ENCODE measurements around the gene TESK2. TPM values are rescaled to one million over a fixed set of nuclear protein-coding genes. Genes with fewer than 3 reads are reported as not detected.

Gene TESK2, protein sequence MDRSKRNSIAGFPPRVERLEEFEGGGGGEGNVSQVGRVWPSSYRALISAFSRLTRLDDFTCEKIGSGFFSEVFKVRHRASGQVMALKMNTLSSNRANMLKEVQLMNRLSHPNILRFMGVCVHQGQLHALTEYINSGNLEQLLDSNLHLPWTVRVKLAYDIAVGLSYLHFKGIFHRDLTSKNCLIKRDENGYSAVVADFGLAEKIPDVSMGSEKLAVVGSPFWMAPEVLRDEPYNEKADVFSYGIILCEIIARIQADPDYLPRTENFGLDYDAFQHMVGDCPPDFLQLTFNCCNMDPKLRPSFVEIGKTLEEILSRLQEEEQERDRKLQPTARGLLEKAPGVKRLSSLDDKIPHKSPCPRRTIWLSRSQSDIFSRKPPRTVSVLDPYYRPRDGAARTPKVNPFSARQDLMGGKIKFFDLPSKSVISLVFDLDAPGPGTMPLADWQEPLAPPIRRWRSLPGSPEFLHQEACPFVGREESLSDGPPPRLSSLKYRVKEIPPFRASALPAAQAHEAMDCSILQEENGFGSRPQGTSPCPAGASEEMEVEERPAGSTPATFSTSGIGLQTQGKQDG
- total RNA-seq (2021; fragmentation: NEBNext Ultra II Directional; extraction: Animal tissue kit (Norgen Biotek cat#: 25700)) (10.9 and 12.6 TPM in 2 replicates), polyA plus RNA-seq (2011; rRNA removed) (10.0 and 10.8 TPM in 2 replicates), polyA minus RNA-seq (2011; rRNA and poly(A)+ RNA removed) (16.6 and 18.3 TPM in 2 replicates)
- polyA plus RNA-seq (2011; cell fraction: cytosol; rRNA removed): 12.9 TPM
- polyA plus RNA-seq (2011; cell fraction: nucleus; rRNA removed): 17.3 TPM
- 9.6 to 11.7 TPM (median 10.3 TPM) in 4 replicates for polyA plus RNA-seq (2012, experiment 1 of 2)
- polyA plus RNA-seq (2012, experiment 2 of 2): 9.4 TPM
- 5.1 TPM for polyA plus RNA-seq (2013, experiment 1 of 2)
- 5.2 TPM for polyA plus RNA-seq (2013, experiment 2 of 2)
- 10.1 TPM for polyA minus RNA-seq (2011; cell fraction: cytosol; rRNA and poly(A)+ RNA removed)
- polyA minus RNA-seq (2011; cell fraction: nucleus; rRNA and poly(A)+ RNA removed): 10.0 TPM
- long read RNA-seq, experiment 1, partial matches to known transcripts: 3 of 7 reads
- long read RNA-seq, experiment 1, other reads (novel, unspliced or antisense): 4 of 7 reads
- long read RNA-seq, experiment 2, partial matches to known transcripts: 2 of 7 reads
- long read RNA-seq, experiment 2, other reads (novel, unspliced or antisense): 1 of 7 reads

DNA sequence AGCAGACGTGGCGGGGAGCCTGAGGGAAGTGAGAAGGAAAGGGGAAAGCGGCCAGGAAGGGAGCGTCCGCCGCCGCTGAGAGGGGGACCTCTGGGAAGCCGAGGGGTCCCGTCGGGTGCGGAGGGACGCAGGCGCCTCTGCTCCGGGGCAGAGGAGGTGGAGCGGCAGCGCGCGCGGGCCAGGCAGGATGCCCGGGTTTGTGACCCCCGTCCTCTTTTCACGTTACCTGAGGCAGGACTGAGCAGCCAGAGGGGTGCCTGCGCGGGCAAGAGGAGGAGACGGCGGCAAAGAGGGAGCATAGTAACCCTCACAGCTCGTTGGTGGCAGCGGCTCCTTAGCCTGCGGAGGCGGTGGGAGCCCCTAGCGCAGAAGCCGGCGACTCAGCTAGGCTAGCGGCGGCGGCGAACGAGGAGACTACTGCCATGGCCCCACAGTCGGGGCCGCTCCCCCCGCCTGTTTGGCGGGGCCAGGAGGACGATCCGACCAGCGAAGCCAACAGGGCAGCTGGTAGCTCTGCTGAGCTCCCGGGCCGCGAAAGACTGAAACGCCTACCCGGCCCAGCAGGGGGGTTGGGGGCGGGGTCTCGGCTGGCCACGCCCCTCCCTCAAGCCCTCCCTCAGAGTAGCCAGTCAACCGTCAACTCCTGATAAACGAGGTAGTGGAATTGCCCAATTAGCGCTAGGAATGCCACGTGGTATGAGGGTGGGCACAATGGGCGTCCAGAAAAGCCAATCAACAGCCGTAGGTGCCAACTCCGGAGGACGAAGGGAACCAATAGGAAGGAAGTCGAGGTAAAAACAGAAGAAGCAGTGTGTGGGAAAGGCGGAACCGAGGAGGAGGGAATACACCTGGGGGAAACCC is at the start of gene TESK2:
Gene TESK2, minus strand, starts transcription at position 538 of the 861 bp plus-strand sequence. CDS start 33,378 bp downstream, outside the sequence.
- Histone ChIP-seq H3K27me3 (replicated peaks in 1 of 4; ENCODE audit: control insufficient read depth in 3 of 4, extremely low read depth in 1 of 4, insufficient read depth in 3 of 4, low read length in 3 of 4) (no peaks in the 10 kb centered on the region), H3K4me1 (replicated peaks in 1 of 4; ENCODE audit: control insufficient read depth in 3 of 4, insufficient read depth in 4 of 4, low read length in 3 of 4) (peaks cover 0 to 8% (median 3%) of the 10 kb centered on the region in 4 experiments; a peak in 6 of 7 replicates), H3K9ac (replicated peaks in 1 of 4; ENCODE audit: extremely low read depth in 1 of 4, low read depth in 3 of 4, low read length in 3 of 4) (peak within 1 kb of the TSS; percentile 64 to 78 (median 72)), H3K23ac (ENCODE audit: insufficient read length) (no peak within 1 kb of the TSS), H2BK120ac (replicated peaks; ENCODE audit: low read depth, low read length) (no peak within 1 kb of the TSS), H4K5ac (ENCODE audit: insufficient read length, low read depth, low read length) (no peak within 1 kb of the TSS), H2BK5ac (ENCODE audit: low read depth, low read length) (peak within 1 kb of the TSS; percentile 11; the same call in 1 of the 2 replicates), H3K27ac (ENCODE audit: low read depth, low read length) (no peak within 1 kb of the TSS; the same call in 1 of the 2 replicates), H2BK20ac (ENCODE audit: low read length) (no peak within 1 kb of the TSS), H2BK12ac (ENCODE audit: low read depth, low read length) (peak within 1 kb of the TSS; percentile 60), H4K8ac (ENCODE audit: extremely low read depth, insufficient read depth, low read length) (no peak within 1 kb of the TSS), H3K4me3 (ENCODE audit: extremely low read depth in 1 of 4, insufficient read depth in 2 of 4, low read depth in 3 of 4, low read length in 4 of 4) (peak within 1 kb of the TSS; percentile 77 to 89 (median 83)), H3K18ac (ENCODE audit: extremely low read depth, low read length) (peak within 1 kb of the TSS; percentile 65), H4K91ac (replicated peaks; ENCODE audit: insufficient read length, low read length) (no peak within 1 kb of the TSS), H3K79me2 (ENCODE audit: control insufficient read depth in 1 of 2, insufficient read depth in 2 of 2, low read length in 2 of 2) (peaks cover 0 to 18% of the 10 kb centered on the region in 2 experiments; a peak in 1 of 4 replicates), H3K9me3 (ENCODE audit: insufficient read depth in 2 of 2, low read depth in 1 of 2, low read length in 1 of 2) (no peaks in the 10 kb centered on the region), H3K4me2 (ENCODE audit: insufficient read depth in 1 of 2, low read depth in 2 of 2, low read length in 2 of 2) (peak within 1 kb of the TSS; percentile 84 to 93), H3K36me3 (ENCODE audit: control insufficient read depth in 2 of 4, insufficient read depth in 4 of 4, low read length in 3 of 4) (no peaks in the 10 kb centered on the region), H3K56ac (replicated peaks; ENCODE audit: insufficient read length, low read depth, low read length) (peak within 1 kb of the TSS; percentile 22), H2BK15ac (ENCODE audit: low read length) (peak within 1 kb of the TSS; percentile 61), H3K79me1 (ENCODE audit: low read depth, low read length) (no peaks in the 10 kb centered on the region; the same call in 1 of the 2 replicates), H2AFZ (ENCODE audit: low read length) (peak within 1 kb of the TSS; percentile 44), H3K4ac (replicated peaks; ENCODE audit: insufficient read length, low read depth, low read length) (no peak within 1 kb of the TSS), H4K20me1 (replicated peaks in 1 of 2; ENCODE audit: control insufficient read depth in 1 of 2, insufficient read depth in 2 of 2, low read length in 2 of 2) (no peaks in the 10 kb centered on the region), H2AK5ac (ENCODE audit: low read depth, low read length) (no peak within 1 kb of the TSS), H3K14ac (ENCODE audit: insufficient read length) (no peak within 1 kb of the TSS), H3K23me2 (ENCODE audit: low read depth, low read length) (peaks cover 11% of the 10 kb centered on the region)
- ChIA-PET POLR2A (ENCODE audit: partially characterized antibody) (interaction anchor here (0.9 to 3.8 kb wide), 11 partner anchors 10 to 769 kb away, joined by 3 to 20 read pairs (median 4); partner anchors contain the start of genes CCDC163, HPDL, MMACHC and MUTYH), CTCF (ENCODE audit: partially characterized antibody) (interaction anchor here (0.5 to 10.1 kb wide), 15 partner anchors 13 to 480 kb away, joined by 3 to 194 read pairs (median 5); partner anchors contain the start of genes HECTD3 and UROD)
- 1% methylated on average over 60 of the region's 64 CpGs; no CpG with 5 or more reads in 1 of the 2 experiments for WGBS, 2 experiments (ENCODE audit: extremely low coverage in 1 of 2, insufficient coverage in 1 of 2, insufficient read length in 1 of 2, insufficient replicate concordance in 2 of 2, low coverage in 1 of 2, low lambda C conversion rate in 2 of 2, missing lambda C conversion rate in 1 of 2)
- DNase-seq (ENCODE audit: low read depth in 1 of 2, low spot score in 2 of 2): peak; percentile 99 to 100
- peak; percentile 99 for FAIRE-seq
- 0 out of 2 replicates have a peak, but pooled peaks have one; percentile 3 for TF ChIP-seq TCF12 (IDR thresholded peaks at IDR 0.05; ENCODE audit: low read depth, low read length)
- no peak; a peak in 1 of 4 replicates for TF ChIP-seq HDAC2 (IDR thresholded peaks at IDR 0.05; ENCODE audit: borderline replicate concordance in 1 of 2, low read depth in 2 of 2, low read length in 2 of 2)
- peak; percentile 33 for TF ChIP-seq EZH2 (IDR thresholded peaks at IDR 0.05; ENCODE audit: low read depth, low read length, severe bottlenecking)
- no peak for TF ChIP-seq JUN (IDR thresholded peaks at IDR 0.05; ENCODE audit: low read depth, low read length)
- TF ChIP-seq CHD2 (IDR thresholded peaks at IDR 0.05; ENCODE audit: low read length): peak; percentile 90
